SK-N-SH (cell line): Measurements from ENCODE around the gene FAM181A. TPM values are rescaled to one million over a fixed set of nuclear protein-coding genes. Genes with fewer than 3 reads are reported as not detected.

Experiments used
- CTCF ChIA-PET: fragments of 300-600, 350-600 bp; formaldehyde crosslinking; extraction: SDS; loops from one replicate; lab custom pipeline; 2021; lab: Yijun Ruan, JAX
- POLR2A ChIA-PET: fragments of 350-600 bp; sonication (Branson Sonifier 250); formaldehyde crosslinking; extraction: SDS; loops from one replicate; lab custom pipeline; 2020; ENCODE audit warnings: antibody characterized with exemption, inconsistent platforms; lab: Yijun Ruan, JAX
- DNase-seq: peaks from one replicate; pipeline ENCODE4 v3.0.0; 2012
- H2AFZ ChIP-seq: fragments of 200-600 bp; sonication (generic); 2 replicates; pipeline ENCODE4 v1.8.1; 2016; ENCODE audit warnings: antibody characterized with exemption, mild to moderate bottlenecking, low read depth
- H3F3A ChIP-seq: fragments of 200-600 bp; sonication (generic); replicated peaks from 2 replicates; pipeline ENCODE3; 2016; ENCODE audit warnings: antibody characterized with exemption, mild to moderate bottlenecking; ENCODE audit not compliant: insufficient read depth
- H3K27ac ChIP-seq, 2 experiments: fragments of 200-500 bp in 1 of 2; fragments of 200-600 bp in 1 of 2; sonication (Bioruptor generic) in 1 of 2; sonication (generic), shearing (Covaris generic) in 1 of 2; 2 replicates each; pipeline versions ENCODE4 v1.5.1 to v1.6.1; 2014 to 2016; ENCODE audit warnings: low read depth in 2 of 2, inconsistent platforms in 1 of 2, low read length in 1 of 2, mild to moderate bottlenecking in 1 of 2, mixed read lengths in 1 of 2
- H3K27me3 ChIP-seq: fragments of 200-600 bp; sonication (generic), shearing (Covaris generic); 2 replicates; pipeline ENCODE4 v1.6.1; 2016; ENCODE audit warnings: mixed run types; ENCODE audit not compliant: insufficient read depth
- H3K36me3 ChIP-seq, 2 experiments: fragments of 200-500 bp in 1 of 2; fragments of 200-600 bp in 1 of 2; sonication (Bioruptor generic) in 1 of 2; sonication (generic) in 1 of 2; replicated peaks in 1 of 2; 2 replicates each; pipeline versions ENCODE3 to v1.5.1; 2014 to 2016; ENCODE audit warnings: low read length in 1 of 2, mild to moderate bottlenecking in 1 of 2; ENCODE audit not compliant: insufficient read depth in 2 of 2, control insufficient read depth in 1 of 2
- H3K4me1 ChIP-seq, 2 experiments: fragments of 200-500 bp in 1 of 2; fragments of 200-600 bp in 1 of 2; sonication (Bioruptor generic) in 1 of 2; sonication (generic), shearing (Covaris generic) in 1 of 2; 2 replicates each; pipeline versions ENCODE4 v1.5.1 to v1.6.1; 2014 to 2016; ENCODE audit warnings: low read depth in 1 of 2, low read length in 1 of 2, mixed run types in 1 of 2; ENCODE audit not compliant: insufficient read depth in 2 of 2, control insufficient read depth in 1 of 2
- H3K4me2 ChIP-seq: fragments of 200-600 bp; sonication (generic), shearing (Covaris generic); 2 replicates; pipeline ENCODE4 v1.6.1; 2017; ENCODE audit warnings: mixed run types
- H3K4me3 ChIP-seq, 2 experiments: fragments of 200-500 bp in 1 of 2; fragments of 200-600 bp in 1 of 2; sonication (Bioruptor generic) in 1 of 2; sonication (generic), shearing (Covaris generic) in 1 of 2; 2 replicates each; pipeline versions ENCODE4 v1.5.1 to v1.8.1; 2014 to 2016; ENCODE audit warnings: low read depth in 2 of 2, inconsistent platforms in 1 of 2, low read length in 1 of 2, mild to moderate bottlenecking in 1 of 2, mixed read lengths in 1 of 2, moderate library complexity in 1 of 2
- H3K79me2 ChIP-seq: fragments of 200-600 bp; sonication (generic); 2 replicates; pipeline ENCODE4 v1.8.1; 2017; ENCODE audit warnings: mild to moderate bottlenecking; ENCODE audit not compliant: insufficient read depth
- H3K9ac ChIP-seq: fragments of 200-600 bp; sonication (generic); 2 replicates; pipeline ENCODE4 v1.6.1; 2017; ENCODE audit warnings: mixed run types
- H3K9me2 ChIP-seq: fragments of 200-600 bp; sonication (generic); 2 replicates; pipeline ENCODE4 v1.6.1; 2017; ENCODE audit warnings: mixed run types
- H3K9me3 ChIP-seq: fragments of 200-600 bp; sonication (generic); 2 replicates; pipeline ENCODE4 v1.6.1; 2017; ENCODE audit warnings: mixed run types, mild to moderate bottlenecking, moderate library complexity
- H4K20me1 ChIP-seq: fragments of 200-600 bp; sonication (generic); 2 replicates; pipeline ENCODE4 v1.6.1; 2017; ENCODE audit warnings: mild to moderate bottlenecking, mixed run types; ENCODE audit not compliant: insufficient read depth
- CHD2 ChIP-seq: fragments of 150-350 bp; IDR thresholded peaks from 2 replicates; pipeline ENCODE4 v1.6.1; 2018; ENCODE audit warnings: low read length; ENCODE audit not compliant: partially characterized antibody
- ELF1 ChIP-seq: IDR thresholded peaks from 2 replicates; pipeline ENCODE4 v1.4.0; 2012
- GABPA ChIP-seq: IDR thresholded peaks from 2 replicates; pipeline ENCODE4 v1.4.0; 2012; ENCODE audit warnings: low read depth, mild to moderate bottlenecking
- JUND ChIP-seq: IDR thresholded peaks from 2 replicates; pipeline ENCODE4 v1.4.0; 2012
- MEF2A ChIP-seq: IDR thresholded peaks from 2 replicates; pipeline ENCODE4 v1.4.0; 2012; ENCODE audit warnings: low read depth, borderline replicate concordance
- MXI1 ChIP-seq: IDR thresholded peaks from 2 replicates; pipeline ENCODE4 v1.6.1; 2012; ENCODE audit warnings: mild to moderate bottlenecking, low read depth, low read length, improper control_type of control experiment
- RAD21 ChIP-seq: IDR thresholded peaks from 2 replicates; pipeline ENCODE4 v1.6.1; 2012; ENCODE audit warnings: mild to moderate bottlenecking, low read length
- RCOR1 ChIP-seq: fragments of 150-350 bp; IDR thresholded peaks from 2 replicates; pipeline ENCODE4 v1.6.1; 2017; ENCODE audit warnings: antibody characterized with exemption, low read length
- RFX5 ChIP-seq: IDR thresholded peaks from 2 replicates; pipeline ENCODE4 v1.6.1; 2012; ENCODE audit warnings: mild to moderate bottlenecking, improper control_type of control experiment, low read length
- RXRA ChIP-seq: IDR thresholded peaks from 2 replicates; pipeline ENCODE4 v1.4.0; 2012; ENCODE audit warnings: low read depth, mild to moderate bottlenecking, borderline replicate concordance
- SMC3 ChIP-seq: IDR thresholded peaks from 2 replicates; pipeline ENCODE4 v1.6.1; 2012; ENCODE audit warnings: low read depth, low read length, improper control_type of control experiment
- WGBS: methylation state at CpG from one replicate; pipeline ENCODE4 v1.1.6; 2017; ENCODE audit warnings: low lambda C conversion rate; 5-methylcytosine and 5-hydroxymethylcytosine counted together
- polyA plus RNA-seq, 3 experiments: library from polyadenylated mRNA; depleted of rRNA; stranded (reverse); fragments of >200 nt; gene quantifications; 2 replicates each; pipeline ENCODE4 v1.2.3, GENCODE V29; 2012
- TF ChIP-seq, protein P1 (sequence below): IDR thresholded peaks from 2 replicates; pipeline ENCODE4 v1.4.0; 2012; ENCODE audit warnings: low read depth, borderline replicate concordance
- TF ChIP-seq, protein P2 (sequence below): fragments of 150-350 bp; IDR thresholded peaks from 2 replicates; pipeline ENCODE4 v1.6.1; 2016; ENCODE audit warnings: mild to moderate bottlenecking, low read depth, low read length
- TF ChIP-seq, protein P3 (sequence below): IDR thresholded peaks from 2 replicates; pipeline ENCODE4 v1.4.0; 2012; ENCODE audit warnings: low read depth, borderline replicate concordance
- TF ChIP-seq, protein P4 (sequence below): fragments of 200-600 bp; sonication (generic); IDR thresholded peaks from 2 replicates; pipeline ENCODE4 v1.6.1; 2017; ENCODE audit warnings: antibody characterized with exemption, mild to moderate bottlenecking, moderate library complexity

FAM181A gene
- polyA plus RNA-seq, 1 of the 3 experiments (the other 2 are of a cell fraction), result not detected

DNA sequence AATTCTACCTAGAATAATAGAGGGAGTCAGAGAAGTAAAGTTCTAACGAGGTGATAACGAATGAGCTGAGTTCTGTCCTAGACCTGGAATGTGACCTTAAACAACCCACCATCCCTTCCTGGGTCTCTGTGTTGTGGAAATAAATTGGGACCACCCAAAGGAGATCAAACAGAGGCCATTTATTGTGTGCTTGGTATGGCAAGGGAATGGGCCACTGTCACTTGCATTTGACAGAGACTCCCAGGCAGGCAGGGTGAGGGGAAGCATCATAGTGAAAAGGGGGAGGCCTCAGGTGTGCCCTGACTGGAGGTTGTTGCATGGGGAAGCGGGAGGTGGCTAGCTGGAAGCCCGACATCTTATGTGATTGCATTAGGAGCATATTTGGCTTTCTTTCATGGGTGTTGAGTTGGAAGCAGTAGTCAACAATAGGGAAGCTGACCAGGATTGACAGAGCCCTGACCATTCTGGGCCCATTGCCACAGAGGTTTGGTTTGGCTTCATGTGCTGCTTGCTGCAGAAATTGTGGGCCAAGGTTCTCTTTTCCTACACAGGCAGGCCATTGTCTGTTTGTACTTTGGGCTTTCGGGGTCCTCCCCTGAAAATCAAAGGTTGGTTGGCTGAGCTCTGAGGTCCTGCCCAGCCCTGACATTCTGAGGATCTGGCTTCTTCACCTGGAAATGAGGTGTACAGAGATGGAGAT is 17.6 kb upstream of the FAM181A start:
- CTCF ChIA-PET, result interaction anchor here (1.3 to 22.1 kb wide), 5 partner anchors 16 to 261 kb away, joined by 3 to 349 read pairs (median 5); no protein-coding TSS in a partner anchor
- H3K36me3 ChIP-seq, result no peaks in the 10 kb centered on the region
- 15% methylated on average over 5 of the region's 5 CpGs for WGBS
- H3K4me1 ChIP-seq, result peaks cover 0 to 4% of the 10 kb centered on the region in 2 experiments; a peak in 1 of 4 replicates
- no peak for TF ChIP-seq JUND
- TF ChIP-seq RXRA, result no peak
- TF ChIP-seq, protein P1, sequence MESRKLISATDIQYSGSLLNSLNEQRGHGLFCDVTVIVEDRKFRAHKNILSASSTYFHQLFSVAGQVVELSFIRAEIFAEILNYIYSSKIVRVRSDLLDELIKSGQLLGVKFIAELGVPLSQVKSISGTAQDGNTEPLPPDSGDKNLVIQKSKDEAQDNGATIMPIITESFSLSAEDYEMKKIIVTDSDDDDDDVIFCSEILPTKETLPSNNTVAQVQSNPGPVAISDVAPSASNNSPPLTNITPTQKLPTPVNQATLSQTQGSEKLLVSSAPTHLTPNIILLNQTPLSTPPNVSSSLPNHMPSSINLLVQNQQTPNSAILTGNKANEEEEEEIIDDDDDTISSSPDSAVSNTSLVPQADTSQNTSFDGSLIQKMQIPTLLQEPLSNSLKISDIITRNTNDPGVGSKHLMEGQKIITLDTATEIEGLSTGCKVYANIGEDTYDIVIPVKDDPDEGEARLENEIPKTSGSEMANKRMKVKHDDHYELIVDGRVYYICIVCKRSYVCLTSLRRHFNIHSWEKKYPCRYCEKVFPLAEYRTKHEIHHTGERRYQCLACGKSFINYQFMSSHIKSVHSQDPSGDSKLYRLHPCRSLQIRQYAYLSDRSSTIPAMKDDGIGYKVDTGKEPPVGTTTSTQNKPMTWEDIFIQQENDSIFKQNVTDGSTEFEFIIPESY, result no peak
- no peak for TF ChIP-seq RCOR1
- no peak for TF ChIP-seq SMC3
- TF ChIP-seq MXI1, result no peak
- TF ChIP-seq MEF2A, result no peak
- TF ChIP-seq ELF1, result no peak
- no peak for TF ChIP-seq CHD2
- TF ChIP-seq RAD21, result no peak
- TF ChIP-seq, protein P2, sequence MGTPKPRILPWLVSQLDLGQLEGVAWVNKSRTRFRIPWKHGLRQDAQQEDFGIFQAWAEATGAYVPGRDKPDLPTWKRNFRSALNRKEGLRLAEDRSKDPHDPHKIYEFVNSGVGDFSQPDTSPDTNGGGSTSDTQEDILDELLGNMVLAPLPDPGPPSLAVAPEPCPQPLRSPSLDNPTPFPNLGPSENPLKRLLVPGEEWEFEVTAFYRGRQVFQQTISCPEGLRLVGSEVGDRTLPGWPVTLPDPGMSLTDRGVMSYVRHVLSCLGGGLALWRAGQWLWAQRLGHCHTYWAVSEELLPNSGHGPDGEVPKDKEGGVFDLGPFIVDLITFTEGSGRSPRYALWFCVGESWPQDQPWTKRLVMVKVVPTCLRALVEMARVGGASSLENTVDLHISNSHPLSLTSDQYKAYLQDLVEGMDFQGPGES, result no peak
- TF ChIP-seq GABPA, result no peak
- no peak for DNase-seq
- no peaks in the 10 kb centered on the region for H3K9me3 ChIP-seq
- H3F3A ChIP-seq, result no peaks in the 10 kb centered on the region
- H4K20me1 ChIP-seq, result no peaks in the 10 kb centered on the region
- H3K79me2 ChIP-seq, result no peaks in the 10 kb centered on the region
- POLR2A ChIA-PET, result no interaction called here
- H3K27ac ChIP-seq, result no peak overlapping the region
- no peak overlapping the region for H2AFZ ChIP-seq
- H3K4me3 ChIP-seq, result no peak overlapping the region
- no peaks in the 10 kb centered on the region for H3K27me3 ChIP-seq
- H3K9me2 ChIP-seq, result no peaks in the 10 kb centered on the region
- H3K4me2 ChIP-seq, result no peak overlapping the region
- no peak overlapping the region for H3K9ac ChIP-seq

DNA sequence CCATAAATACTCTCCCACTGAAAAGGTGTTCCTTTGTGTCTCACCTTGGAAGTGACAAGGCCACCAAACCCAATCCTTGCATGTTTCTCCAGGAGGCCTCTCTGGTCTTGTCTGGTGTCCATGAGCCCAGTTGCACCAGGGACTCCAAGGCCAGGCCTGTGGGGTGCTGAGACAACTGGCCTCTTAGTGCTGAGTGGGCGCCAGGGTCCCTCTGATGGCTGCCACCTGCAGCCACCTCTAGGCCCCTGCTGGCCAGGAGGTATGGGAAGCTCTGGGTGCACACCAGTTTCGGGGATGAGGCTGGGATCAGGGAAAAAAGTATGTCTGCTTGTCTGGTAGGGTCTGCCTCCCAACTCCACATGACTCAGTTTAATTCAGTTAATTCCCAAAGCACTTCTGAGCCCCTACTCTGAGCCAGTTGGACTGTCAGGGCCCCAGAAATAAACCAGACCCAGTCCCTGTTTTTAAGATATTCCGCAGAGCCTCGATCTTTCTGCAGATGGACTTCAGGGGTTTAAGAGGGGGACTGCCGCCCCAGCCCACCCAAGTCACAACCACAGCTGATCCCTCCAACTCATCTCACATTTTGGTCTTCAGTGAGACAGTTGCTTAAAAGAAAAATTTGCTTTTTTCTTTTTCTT is 15.0 kb upstream of the FAM181A start:
- Histone ChIP-seq H3K9me2 (no peaks in the 10 kb centered on the region), H3K4me1 (no peaks in the 10 kb centered on the region)
- TF ChIP-seq RFX5 (no peak), RCOR1 (no peak)
- TF ChIP-seq, protein P3, sequence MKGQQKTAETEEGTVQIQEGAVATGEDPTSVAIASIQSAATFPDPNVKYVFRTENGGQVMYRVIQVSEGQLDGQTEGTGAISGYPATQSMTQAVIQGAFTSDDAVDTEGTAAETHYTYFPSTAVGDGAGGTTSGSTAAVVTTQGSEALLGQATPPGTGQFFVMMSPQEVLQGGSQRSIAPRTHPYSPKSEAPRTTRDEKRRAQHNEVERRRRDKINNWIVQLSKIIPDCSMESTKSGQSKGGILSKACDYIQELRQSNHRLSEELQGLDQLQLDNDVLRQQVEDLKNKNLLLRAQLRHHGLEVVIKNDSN, result no peak
- TF ChIP-seq, protein P4, sequence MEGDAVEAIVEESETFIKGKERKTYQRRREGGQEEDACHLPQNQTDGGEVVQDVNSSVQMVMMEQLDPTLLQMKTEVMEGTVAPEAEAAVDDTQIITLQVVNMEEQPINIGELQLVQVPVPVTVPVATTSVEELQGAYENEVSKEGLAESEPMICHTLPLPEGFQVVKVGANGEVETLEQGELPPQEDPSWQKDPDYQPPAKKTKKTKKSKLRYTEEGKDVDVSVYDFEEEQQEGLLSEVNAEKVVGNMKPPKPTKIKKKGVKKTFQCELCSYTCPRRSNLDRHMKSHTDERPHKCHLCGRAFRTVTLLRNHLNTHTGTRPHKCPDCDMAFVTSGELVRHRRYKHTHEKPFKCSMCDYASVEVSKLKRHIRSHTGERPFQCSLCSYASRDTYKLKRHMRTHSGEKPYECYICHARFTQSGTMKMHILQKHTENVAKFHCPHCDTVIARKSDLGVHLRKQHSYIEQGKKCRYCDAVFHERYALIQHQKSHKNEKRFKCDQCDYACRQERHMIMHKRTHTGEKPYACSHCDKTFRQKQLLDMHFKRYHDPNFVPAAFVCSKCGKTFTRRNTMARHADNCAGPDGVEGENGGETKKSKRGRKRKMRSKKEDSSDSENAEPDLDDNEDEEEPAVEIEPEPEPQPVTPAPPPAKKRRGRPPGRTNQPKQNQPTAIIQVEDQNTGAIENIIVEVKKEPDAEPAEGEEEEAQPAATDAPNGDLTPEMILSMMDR, result no peak
- TF ChIP-seq, all 33 proteins: peak for 0
- ChIA-PET CTCF (interaction anchor here (0.8 to 2.6 kb wide), 5 partner anchors 9 to 257 kb away, joined by 3 to 14 read pairs (median 4); no protein-coding TSS in a partner anchor), POLR2A (no interaction called here)
- Histone ChIP-seq H3K4me3 (no peak overlapping the region), H3K9ac (no peak overlapping the region), H3K9me3 (no peaks in the 10 kb centered on the region), H4K20me1 (no peaks in the 10 kb centered on the region), H3K36me3 (no peaks in the 10 kb centered on the region), H3K4me2 (no peak overlapping the region), H2AFZ (no peak overlapping the region), H3K27ac (no peak overlapping the region), H3F3A (no peaks in the 10 kb centered on the region), H3K79me2 (no peaks in the 10 kb centered on the region), H3K27me3 (no peaks in the 10 kb centered on the region)
- WGBS, result 37% methylated on average over 5 of the region's 5 CpGs
- DNase-seq, result no peak
